Stimulated activated CD8-positive, alpha-beta memory T cell treated with anti-CD3 and anti-CD28 coated beads, Interleukin-15, amount 100 ng/mL, for 24 hours (primary cell): ENCODE measurements around the gene ZNG1C.
"Not testable (repeated sequence)": the region's sequence is repeated elsewhere in the genome, so short reads cannot be mapped to it uniquely, and the experiment has no call there.

Experiments
- DNase-seq: peaks from one replicate; pipeline ENCODE4 v3.0.0-alpha.2; 2020; ENCODE audit warnings: low read depth

The ZNG1C gene

GRCh38 chr9:68241683-68242082, at the start of gene ZNG1C:
TSS of gene ZNG1C (plus strand) at chr9:68241983. CDS start at chr9:68242032, 49 bp downstream.
- DNase-seq: not testable (repeated sequence)

GRCh38 chr9:68242437-68242836, 654 bp downstream of the ZNG1C start:
- DNase-seq: not testable (repeated sequence)

GRCh38 chr9:68281041-68281440, 39.3 kb downstream of the ZNG1C start:
- not testable (repeated sequence) for DNase-seq

- DNase-seq: not testable (repeated sequence)
Observed at GRCh38 chr9:68302567-68302966, 60.8 kb downstream of the ZNG1C start, which contains the start of gene FOXD4L3. TSS of gene FOXD4L3 (plus strand) at chr9:68302867. CDS start at chr9:68302952, 85 bp downstream.

- not testable (repeated sequence) for DNase-seq
Observed at GRCh38 chr9:68303771-68304170, 62.0 kb downstream of the ZNG1C start.

- DNase-seq: not testable (repeated sequence)
Observed at GRCh38 chr9:68304212-68304611, 62.4 kb downstream of the ZNG1C start.

- not testable (repeated sequence) for DNase-seq
Observed at GRCh38 chr9:68304777-68305176, 63.0 kb downstream of the ZNG1C start.

- DNase-seq: not testable (repeated sequence)
Observed at GRCh38 chr9:68305680-68306285, 64.0 kb downstream of the ZNG1C start.

GRCh38 chr9:68306391-68306964, 64.7 kb downstream of the ZNG1C start:
- DNase-seq: not testable (repeated sequence)

- not testable (repeated sequence) for DNase-seq
Observed at GRCh38 chr9:68307127-68307526, 65.3 kb downstream of the ZNG1C start.

- DNase-seq: not testable (repeated sequence)
Observed at GRCh38 chr9:68307654-68308053, 65.9 kb downstream of the ZNG1C start.

- DNase-seq: not testable (repeated sequence)
Observed at GRCh38 chr9:68311208-68311607, 69.4 kb downstream of the ZNG1C start.

GRCh38 chr9:68318209-68318608, 76.4 kb downstream of the ZNG1C start:
- not testable (repeated sequence) for DNase-seq

- DNase-seq: not testable (repeated sequence)
Observed at GRCh38 chr9:68323749-68324148, 82.0 kb downstream of the ZNG1C start.

- DNase-seq: not testable (repeated sequence)
Observed at GRCh38 chr9:68324518-68324917, 82.7 kb downstream of the ZNG1C start.

- DNase-seq: not testable (repeated sequence)
Observed at GRCh38 chr9:68329106-68329505, 87.3 kb downstream of the ZNG1C start.

GRCh38 chr9:68330531-68331173, 88.9 kb downstream of the ZNG1C start:
- not testable (repeated sequence) for DNase-seq

- not testable (repeated sequence) for DNase-seq
Observed at GRCh38 chr9:68332122-68332521, 90.3 kb downstream of the ZNG1C start.

- DNase-seq: not testable (repeated sequence)
Observed at GRCh38 chr9:68335935-68336334, 94.2 kb downstream of the ZNG1C start.

- not testable (repeated sequence) for DNase-seq
Observed at GRCh38 chr9:68336639-68337339, 95.0 kb downstream of the ZNG1C start.

- DNase-seq: not testable (repeated sequence)
Observed at GRCh38 chr9:68338000-68338399, 96.2 kb downstream of the ZNG1C start.
